HG02623 (cell line): ENCODE results near the gene HSPA1A.

Experiments used
- ATAC-seq: cut with Tn5 transposase; IDR thresholded peaks from one replicate; pipeline ENCODE4 v1.9.1; 2021; ENCODE audit warnings: moderate library complexity; ENCODE audit not compliant: unreplicated experiment

The HSPA1A gene

GRCh38 chr6:31815025-31815838, at the start of gene HSPA1A, which contains the start of gene HSPA1L:
HSPA1A (plus strand) TSS chr6:31815543; CDS start chr6:31815757, 214 bp downstream.
HSPA1L (minus strand) TSS chr6:31815283; CDS start chr6:31811972, 3,311 bp downstream.
- ATAC-seq, result no peak

DNA sequence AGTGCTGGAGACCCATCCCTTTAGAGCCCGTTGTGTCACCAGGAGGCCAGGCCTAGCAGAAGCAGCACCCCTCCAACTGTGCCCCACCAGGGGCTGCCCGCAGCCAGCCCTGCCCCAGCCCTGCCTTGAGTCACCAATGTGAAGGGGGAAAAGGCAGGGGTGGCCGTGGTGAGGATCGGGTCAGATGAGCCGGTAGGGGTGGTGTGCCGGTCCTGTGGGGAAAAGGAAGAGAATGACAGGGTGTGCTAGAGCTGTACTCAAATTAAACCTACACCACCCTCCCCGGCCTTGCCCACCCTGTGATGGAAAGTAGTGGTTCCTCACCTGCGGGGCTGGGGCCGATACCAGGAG, 49.8 kb upstream of the HSPA1A start:
- no peak for ATAC-seq

- no peak for ATAC-seq
These were observed 49.2 kb upstream of the HSPA1A start for GRCh38 chr6:31765910-31766794.

- ATAC-seq, result no peak
These were observed 48.2 kb upstream of the HSPA1A start for GRCh38 chr6:31767096-31767645.

DNA sequence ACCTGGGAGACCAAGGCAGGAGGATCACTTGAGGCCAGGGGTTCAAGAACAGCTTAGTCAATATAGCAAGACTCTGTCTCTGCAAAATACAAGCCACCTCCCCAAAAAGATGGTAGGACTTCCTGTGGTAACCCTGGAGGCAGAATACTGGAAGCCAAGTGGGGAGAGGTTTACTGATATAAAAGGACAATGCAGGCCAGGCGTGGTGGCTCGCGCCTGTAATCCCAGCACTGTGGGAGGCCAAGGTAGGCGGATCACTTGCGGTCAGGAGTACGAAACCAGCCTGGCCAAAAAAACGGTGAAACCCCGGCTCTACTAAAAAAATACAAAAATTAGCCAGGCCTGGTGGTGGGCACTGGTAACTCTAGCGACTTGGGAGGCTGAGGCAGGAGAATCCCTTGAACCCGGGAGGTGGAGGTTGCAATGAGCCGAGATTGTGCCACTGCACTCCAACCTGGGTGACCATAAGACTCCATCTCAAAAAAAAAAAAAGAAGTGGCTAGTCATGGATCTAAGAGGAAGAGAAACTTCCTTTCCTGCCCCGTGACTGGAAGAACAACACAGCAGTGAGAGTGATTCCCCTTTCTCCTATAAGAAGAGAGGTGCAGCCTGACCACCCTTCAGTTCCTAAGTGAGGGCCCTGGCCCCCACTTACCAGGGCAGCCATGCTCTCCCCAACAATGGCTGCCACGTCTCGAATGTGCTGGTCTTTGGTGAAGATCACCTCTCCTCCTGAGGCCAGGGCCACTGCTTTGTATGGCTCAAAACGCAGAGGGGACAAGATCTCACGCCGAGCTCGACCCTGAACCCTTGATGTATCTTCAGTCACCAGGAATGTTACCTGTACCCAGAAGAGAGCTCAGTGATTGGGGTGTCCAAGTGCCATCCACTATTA, 46.7 kb upstream of the HSPA1A start:
- ATAC-seq, result no peak

- ATAC-seq, result no peak
These were observed 45.5 kb upstream of the HSPA1A start for GRCh38 chr6:31769684-31770371.

DNA sequence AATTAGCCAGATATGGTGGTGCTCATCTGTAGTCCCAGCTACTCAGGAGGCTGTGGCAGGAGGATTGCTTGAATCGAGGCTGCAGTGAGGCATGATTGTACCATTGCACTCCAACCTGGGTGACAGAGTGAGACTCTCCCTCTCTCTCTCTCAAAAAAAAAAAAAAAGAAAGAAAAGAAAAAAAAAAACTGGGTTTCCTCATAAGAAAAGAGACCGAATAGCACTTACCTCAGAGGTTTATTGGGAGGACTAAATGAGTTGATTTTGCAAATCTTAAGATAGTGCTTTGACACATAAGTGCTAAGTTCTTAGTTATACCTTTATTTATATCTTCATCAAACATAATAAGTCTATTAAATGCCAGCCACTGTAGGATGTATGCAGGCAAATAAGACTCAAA, 44.5 kb upstream of the HSPA1A start:
- ATAC-seq, result no peak

DNA sequence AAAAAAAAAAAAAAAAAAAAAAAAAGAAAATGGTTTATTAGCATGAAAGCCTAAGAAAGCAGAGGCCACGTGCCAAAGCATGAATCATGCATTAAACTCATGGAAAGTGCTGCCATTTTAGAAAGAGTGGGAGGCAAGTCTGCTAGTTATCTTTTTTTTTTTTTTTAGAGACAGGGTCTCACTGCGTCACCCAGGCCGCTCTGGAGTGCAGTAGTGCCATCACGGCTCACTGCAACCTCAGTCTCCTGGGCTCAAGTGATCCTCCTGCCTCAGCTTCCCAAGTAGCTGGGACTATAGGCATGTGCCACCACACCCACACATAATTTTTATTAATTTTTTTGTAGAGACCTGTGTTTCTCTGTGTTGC, 43.4 kb upstream of the HSPA1A start:
- ATAC-seq, result no peak

DNA sequence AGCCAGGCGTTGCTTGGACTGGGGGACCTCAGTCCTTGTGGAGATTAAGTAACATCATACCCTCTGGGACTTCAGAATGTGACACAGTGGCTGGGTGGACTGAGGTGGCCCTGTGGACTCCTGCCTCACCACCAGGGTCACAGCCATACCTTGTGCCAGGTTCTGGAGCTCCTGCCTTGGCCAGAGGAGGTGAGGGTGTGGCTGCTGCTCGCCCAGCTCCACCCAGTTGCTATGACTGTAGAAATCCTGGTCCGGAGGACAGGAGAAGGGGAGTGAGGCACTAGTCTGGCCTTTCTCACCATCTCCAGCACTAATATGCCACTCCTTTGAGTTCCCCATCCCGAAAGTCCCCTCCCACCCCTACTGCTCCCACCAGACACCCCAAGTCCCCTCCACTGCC, 40.2 kb upstream of the HSPA1A start:
- no peak for ATAC-seq

- no peak for ATAC-seq
These were observed 39.5 kb upstream of the HSPA1A start for GRCh38 chr6:31775633-31776484.

GRCh38 chr6:31776485-31776988, 38.8 kb upstream of the HSPA1A start:
- no peak for ATAC-seq

GRCh38 chr6:31776989-31777666, 38.2 kb upstream of the HSPA1A start, which contains the start of gene VWA7:
VWA7 (minus strand) TSS chr6:31777328; CDS start chr6:31776779, 549 bp downstream.
- peak; percentile 61 for ATAC-seq

DNA sequence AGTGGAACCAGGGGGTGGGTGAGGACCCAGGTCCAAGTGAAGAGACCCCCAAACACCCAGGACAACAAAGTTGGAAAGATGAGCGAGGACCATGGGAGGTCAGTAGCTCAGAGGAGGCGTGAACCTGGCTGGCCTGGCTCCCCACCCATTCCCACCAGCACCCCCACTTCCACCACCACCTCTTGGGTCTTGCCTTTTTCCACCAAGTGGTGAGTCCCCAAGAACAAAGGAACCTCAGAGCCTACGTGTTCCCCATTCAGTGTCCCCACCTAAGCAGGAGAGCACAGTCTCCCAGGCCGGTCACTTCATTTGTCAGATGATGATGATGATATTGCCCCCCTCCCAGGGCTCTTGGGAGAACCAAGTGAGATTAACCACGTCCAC, 37.7 kb upstream of the HSPA1A start:
- no peak for ATAC-seq

DNA sequence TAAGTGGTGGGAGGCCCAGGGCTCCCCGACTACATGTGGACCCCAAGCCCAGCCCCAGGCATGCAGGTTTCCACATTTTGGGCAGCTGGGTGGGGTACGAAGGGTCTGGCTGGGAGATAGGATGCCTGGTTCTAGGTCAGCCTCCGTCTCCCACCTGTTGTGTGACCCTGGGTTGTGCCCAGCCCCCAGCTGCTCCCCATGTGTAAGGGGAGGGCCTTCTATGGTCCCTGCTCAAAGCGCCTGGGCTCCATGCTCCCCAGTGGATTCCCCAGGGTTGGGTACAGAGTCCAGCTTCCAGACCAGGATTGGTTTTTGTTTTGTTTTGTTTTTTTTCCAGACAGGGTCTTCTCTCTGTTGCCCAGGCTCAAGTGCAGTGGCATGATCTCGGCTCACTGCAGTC, 37.1 kb upstream of the HSPA1A start:
- no peak for ATAC-seq

DNA sequence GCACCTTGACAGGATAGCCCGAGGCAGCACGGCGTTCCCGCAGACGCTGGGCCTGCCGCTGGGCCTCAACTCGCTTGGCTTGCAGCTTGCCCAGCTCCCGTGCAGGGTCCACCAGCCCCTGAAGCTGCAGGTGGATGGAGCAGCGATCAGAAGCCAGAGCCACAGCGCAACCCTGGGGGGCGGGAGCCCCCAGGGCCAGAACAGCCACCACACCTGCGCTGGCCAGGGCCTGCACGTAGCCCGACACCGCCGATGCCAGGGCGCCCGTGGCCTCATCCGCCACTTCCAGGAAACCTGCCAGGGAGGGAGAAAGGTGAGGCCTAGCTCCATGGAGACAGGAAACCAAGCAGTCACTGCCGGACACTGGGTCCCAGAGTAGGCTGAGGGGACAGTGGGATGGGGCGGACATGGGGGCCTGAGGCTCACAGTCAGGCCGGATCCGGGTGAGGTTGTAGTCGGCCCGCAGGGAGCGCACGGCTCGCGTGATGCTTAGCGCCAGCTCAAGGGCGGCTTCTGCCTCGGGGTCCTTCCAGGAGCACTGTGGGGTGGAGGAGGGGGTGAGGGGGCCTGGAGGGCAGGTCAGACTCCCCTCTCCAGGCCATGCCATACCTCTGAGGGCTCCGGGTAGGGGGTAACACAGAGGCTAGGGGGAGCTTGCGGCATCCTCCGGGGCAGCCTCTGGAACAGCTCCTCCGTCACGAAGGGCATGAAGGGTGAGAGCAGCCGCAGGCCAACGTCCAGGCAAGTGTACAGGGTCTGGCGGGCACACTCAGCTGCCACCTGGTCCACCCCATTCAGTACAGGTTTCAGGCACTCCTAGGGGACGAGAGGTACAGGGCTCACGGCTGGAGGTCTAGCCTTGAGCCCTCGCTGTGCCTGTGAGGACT, 36.1 kb upstream of the HSPA1A start:
- ATAC-seq, result no peak

- ATAC-seq, result no peak
These were observed 35.4 kb upstream of the HSPA1A start for GRCh38 chr6:31779908-31780307.

DNA sequence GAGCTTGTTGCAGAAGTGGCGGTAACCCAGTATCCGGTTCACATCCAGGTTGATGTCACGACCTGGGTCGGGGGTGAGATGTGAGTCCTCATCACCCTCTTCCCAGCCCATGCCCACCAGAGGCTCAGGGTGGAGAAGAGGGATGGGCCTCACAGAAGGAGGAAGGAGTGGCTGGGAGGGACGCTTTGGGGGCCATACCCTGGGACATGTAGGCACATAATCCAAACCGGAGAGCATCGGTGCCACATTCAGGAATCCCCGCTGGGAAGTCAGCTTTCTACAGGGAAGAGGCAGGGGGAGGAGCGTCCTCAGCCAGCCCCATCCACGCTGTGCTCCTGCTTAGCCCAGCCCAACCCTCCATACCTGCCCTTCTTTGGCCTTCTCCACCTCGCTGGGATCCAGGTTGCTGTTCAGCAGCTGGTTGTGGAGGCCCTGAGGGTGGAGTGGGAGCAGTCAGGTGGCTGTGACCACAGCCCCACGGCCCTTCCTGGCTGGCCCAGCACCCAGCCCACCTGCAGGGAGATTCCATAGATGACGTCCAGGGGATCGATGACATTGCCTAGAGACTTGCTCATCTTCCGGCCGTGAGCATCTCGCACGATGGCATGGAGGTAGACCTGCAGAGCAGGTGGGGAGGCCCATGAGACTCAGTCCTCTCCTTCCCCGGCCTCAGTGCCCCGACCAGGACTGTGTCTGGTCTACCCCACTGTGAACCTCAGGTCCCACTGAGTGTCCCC, 34.7 kb upstream of the HSPA1A start:
- no peak for ATAC-seq
